GM23338 (cell line): Measurements from ENCODE around the gene STAP2.

ENCODE experiments used
- CTCF ChIP-seq, 2 experiments: fragments of 200-600 bp in 1 of 2; sonication (generic) in 1 of 2; conservative IDR thresholded peaks; 2 replicates each; pipeline versions ENCODE4 v1.5.1 to v1.6.1; 2016 to 2017; ENCODE audit warnings: antibody characterized with exemption in 2 of 2, low read depth in 2 of 2, mild to moderate bottlenecking in 2 of 2, moderate library complexity in 1 of 2
- EZH2phosphoT487 ChIP-seq: fragments of 200-600 bp; sonication (generic); IDR thresholded peaks from one replicate; pipeline ENCODE4 v1.8.1; 2018; ENCODE audit warnings: antibody characterized with exemption; ENCODE audit not compliant: unreplicated experiment
- REST ChIP-seq: IDR thresholded peaks from one replicate; pipeline ENCODE4 v1.6.1; 2018; ENCODE audit warnings: antibody characterized with exemption; ENCODE audit not compliant: unreplicated experiment

GRCh38 chr19:4375164-4376027 lies 36.8 kb upstream of the STAP2 start:
- no peak for TF ChIP-seq EZH2phosphoT487
- TF ChIP-seq REST: no peak
- peak; percentile 31 to 46 for TF ChIP-seq CTCF (conservative IDR thresholded peaks at IDR 0.05; ENCODE audit: low read depth in 2 of 2)
